Liver (tissue), 9 donors: ENCODE data around the gene CGB2. TPM values are rescaled to one million over a fixed set of nuclear protein-coding genes. Genes with fewer than 3 reads are reported as not detected.

ENCODE experiments used
- DNase-seq: peaks from one replicate; pipeline ENCODE4 v3.0.0-alpha.2; 2017; ENCODE audit warnings: low spot score
- H3K27ac ChIP-seq, 2 donors: one replicate each; pipeline ENCODE4 v1.7.0; 2013; ENCODE audit warnings: inconsistent platforms in 2 of 2, low read length in 2 of 2, control low read depth in 1 of 2, low read depth in 1 of 2, mild to moderate bottlenecking in 1 of 2
- H3K27me3 ChIP-seq, 4 donors: one replicate each; pipeline versions ENCODE4 v1.6.1 to v1.7.0; 2013; ENCODE audit warnings: low read length in 3 of 4, inconsistent platforms in 1 of 4, mild to moderate bottlenecking in 1 of 4, moderate library complexity in 1 of 4; ENCODE audit not compliant: control insufficient read depth in 4 of 4, insufficient read depth in 4 of 4
- H3K36me3 ChIP-seq, 4 donors: one replicate each; pipeline versions ENCODE4 v1.6.1 to v1.7.0; 2013; ENCODE audit warnings: low read length in 3 of 4, mild to moderate bottlenecking in 3 of 4, low read depth in 1 of 4, moderate library complexity in 1 of 4; ENCODE audit not compliant: control insufficient read depth in 4 of 4, insufficient read depth in 3 of 4
- H3K4me1 ChIP-seq, 4 donors: one replicate each; pipeline versions ENCODE4 v1.6.1 to v1.7.0; 2013; ENCODE audit warnings: low read length in 3 of 4, mild to moderate bottlenecking in 3 of 4, moderate library complexity in 1 of 4; ENCODE audit not compliant: control insufficient read depth in 4 of 4, insufficient read depth in 4 of 4
- H3K4me3 ChIP-seq, 3 donors: one replicate each; pipeline versions ENCODE4 v1.6.1 to v1.7.0; 2013; ENCODE audit warnings: low read length in 3 of 3, control low read depth in 1 of 3, low read depth in 1 of 3, mild to moderate bottlenecking in 1 of 3
- H3K9ac ChIP-seq, 2 donors: one replicate each; pipeline ENCODE4 v1.7.0; 2013; ENCODE audit warnings: low read length in 2 of 2, mild to moderate bottlenecking in 2 of 2, moderate library complexity in 2 of 2, control low read depth in 1 of 2, low read depth in 1 of 2
- H3K9me3 ChIP-seq, 4 donors: one replicate each; pipeline versions ENCODE4 v1.6.1 to v1.7.0; 2013; ENCODE audit warnings: low read length in 3 of 4; ENCODE audit not compliant: control insufficient read depth in 4 of 4
- ATF3 ChIP-seq: IDR thresholded peaks from 2 replicates; pipeline ENCODE4 v1.6.1; 2016; ENCODE audit warnings: antibody characterized with exemption
- EGR1 ChIP-seq, 2 donors: IDR thresholded peaks; 2 replicates each; pipeline ENCODE4 v1.6.1; 2016 to 2018; ENCODE audit warnings: antibody characterized with exemption in 2 of 2, low read depth in 2 of 2
- FOXA1 ChIP-seq: IDR thresholded peaks from 2 replicates; pipeline ENCODE4 v1.6.1; 2016; ENCODE audit warnings: antibody characterized with exemption
- FOXA2 ChIP-seq: IDR thresholded peaks from 2 replicates; pipeline ENCODE4 v1.6.1; 2016; ENCODE audit warnings: antibody characterized with exemption
- GABPA ChIP-seq, 2 donors: IDR thresholded peaks in 1 of 2; conservative IDR thresholded peaks in 1 of 2; 2 replicates each; pipeline ENCODE4 v1.6.1; 2016; ENCODE audit warnings: antibody characterized with exemption in 2 of 2, mild to moderate bottlenecking in 1 of 2, moderate library complexity in 1 of 2
- HNF4A ChIP-seq, 2 donors: conservative IDR thresholded peaks; 2 replicates each; pipeline ENCODE4 v1.6.1; 2016; ENCODE audit warnings: antibody characterized with exemption in 2 of 2, mild to moderate bottlenecking in 2 of 2
- HNF4G ChIP-seq: IDR thresholded peaks from 2 replicates; pipeline ENCODE4 v1.6.1; 2016; ENCODE audit warnings: antibody characterized with exemption
- JUND ChIP-seq, 2 donors: IDR thresholded peaks; 2 replicates each; pipeline ENCODE4 v1.6.1; 2016; ENCODE audit warnings: antibody characterized with exemption in 2 of 2
- NR2F2 ChIP-seq: IDR thresholded peaks from 2 replicates; pipeline ENCODE4 v1.6.1; 2016; ENCODE audit warnings: antibody characterized with exemption
- RAD21 ChIP-seq, 2 donors: IDR thresholded peaks; 2 replicates each; pipeline ENCODE4 v1.6.1; 2016; ENCODE audit warnings: antibody characterized with exemption in 2 of 2, mild to moderate bottlenecking in 2 of 2
- REST ChIP-seq: IDR thresholded peaks from 2 replicates; pipeline ENCODE4 v1.6.1; 2016; ENCODE audit warnings: antibody characterized with exemption, mild to moderate bottlenecking
- RXRA ChIP-seq, 2 donors: IDR thresholded peaks; 2 replicates each; pipeline ENCODE4 v1.6.1; 2017 to 2018; ENCODE audit warnings: antibody characterized with exemption in 2 of 2, mild to moderate bottlenecking in 1 of 2
- SP1 ChIP-seq: IDR thresholded peaks from 2 replicates; pipeline ENCODE4 v1.6.1; 2018; ENCODE audit warnings: antibody characterized with exemption, mild to moderate bottlenecking
- TAF1 ChIP-seq: conservative IDR thresholded peaks from 2 replicates; pipeline ENCODE4 v1.6.1; 2016; ENCODE audit warnings: antibody characterized with exemption, mild to moderate bottlenecking
- YY1 ChIP-seq: IDR thresholded peaks from 2 replicates; pipeline ENCODE4 v1.6.1; 2016; ENCODE audit warnings: antibody characterized with exemption, mild to moderate bottlenecking
- WGBS: extraction: QIAGEN DNeasy Blood & Tissue Kit; methylation state at CpG from one replicate; pipeline ENCODE4 v1.1.7; 2013; 5-methylcytosine and 5-hydroxymethylcytosine counted together
- polyA plus RNA-seq, 2 donors: library from polyadenylated mRNA; stranded (reverse) in 1 of 2; unstranded in 1 of 2; fragments of 200-250 nt in 1 of 2; fragments of >200 nt in 1 of 2; fragmentation: Nextera tagmentation in 1 of 2; extraction: Ambion mirVana in 1 of 2; gene quantifications; one replicate each; pipeline versions ENCODE4 v1.2.1 to v1.2.3, GENCODE V29; 2013 to 2015
- total RNA-seq, 2 donors: library from RNA; depleted of rRNA; stranded (reverse); fragments of >200 nt; gene quantifications; one replicate each; pipeline ENCODE4 v1.2.3, GENCODE V29; 2014
- TF ChIP-seq, protein P1 (sequence below): IDR thresholded peaks from 2 replicates; pipeline ENCODE4 v1.6.1; 2016; ENCODE audit warnings: antibody characterized with exemption
- TF ChIP-seq, protein P2 (sequence below): fragments of 150-350 bp; IDR thresholded peaks from 2 replicates; pipeline ENCODE4 v1.5.1; 2017; ENCODE audit warnings: improper control_type of control experiment, low read depth, low read length; ENCODE audit not compliant: missing input control
- TF ChIP-seq, protein P3 (sequence below): IDR thresholded peaks from 2 replicates; pipeline ENCODE4 v1.6.1; 2016; ENCODE audit warnings: antibody characterized with exemption
- donor health status: healthy.
- donor health status: healthy.
- donor health status: healthy.
- donor health status: healthy.
- donor health status: healthy.

CGB2 gene
- total and polyA plus RNA-seq, 4 donors: not detected

DNA sequence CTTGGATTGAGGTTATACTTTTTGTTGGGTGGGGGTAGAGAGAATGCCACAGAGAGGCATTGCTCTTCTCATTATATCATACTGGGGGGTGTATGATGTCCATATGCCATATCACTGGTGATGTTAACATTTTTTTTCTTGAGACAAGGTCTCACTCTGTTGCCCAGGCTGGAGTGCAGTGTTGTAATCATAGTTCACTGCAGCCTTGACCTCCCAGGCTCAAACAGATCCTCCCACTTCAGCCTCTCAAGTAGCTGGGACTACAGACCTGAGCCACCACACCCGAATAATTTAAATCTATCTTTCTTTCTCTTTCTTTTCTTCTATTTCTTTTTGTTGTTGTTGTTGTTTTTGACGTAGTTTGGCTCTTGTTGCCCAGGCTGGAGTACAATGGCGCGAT lies 48.7 kb downstream of the CGB2 start:
- no peak overlapping the region for H3K4me3 ChIP-seq
- H3K9me3 ChIP-seq: no peaks in the 10 kb centered on the region
- H3K4me1 ChIP-seq: peaks cover 0 to 4% (median 4%) of the 10 kb centered on the region in 4 donors
- no peaks in the 10 kb centered on the region for H3K36me3 ChIP-seq
- H3K27ac ChIP-seq: no peak overlapping the region
- no peaks in the 10 kb centered on the region for H3K27me3 ChIP-seq
- TF ChIP-seq YY1 (no peak), ATF3 (no peak), NR2F2 (no peak), EGR1 (IDR thresholded peaks at IDR 0.05; ENCODE audit: low read depth in 2 of 2) (no peak), RAD21 (IDR thresholded peaks at IDR 0.05) (no peak), HNF4G (no peak), JUND (IDR thresholded peaks at IDR 0.05) (no peak), GABPA (IDR thresholded peaks at IDR 0.05 in 1 of 2, conservative IDR thresholded peaks at IDR 0.05 in 1 of 2) (no peak), RXRA (IDR thresholded peaks at IDR 0.05) (no peak), REST (no peak), FOXA2 (no peak), TAF1 (no peak), HNF4A (conservative IDR thresholded peaks at IDR 0.05) (no peak)
- TF ChIP-seq, protein P1, sequence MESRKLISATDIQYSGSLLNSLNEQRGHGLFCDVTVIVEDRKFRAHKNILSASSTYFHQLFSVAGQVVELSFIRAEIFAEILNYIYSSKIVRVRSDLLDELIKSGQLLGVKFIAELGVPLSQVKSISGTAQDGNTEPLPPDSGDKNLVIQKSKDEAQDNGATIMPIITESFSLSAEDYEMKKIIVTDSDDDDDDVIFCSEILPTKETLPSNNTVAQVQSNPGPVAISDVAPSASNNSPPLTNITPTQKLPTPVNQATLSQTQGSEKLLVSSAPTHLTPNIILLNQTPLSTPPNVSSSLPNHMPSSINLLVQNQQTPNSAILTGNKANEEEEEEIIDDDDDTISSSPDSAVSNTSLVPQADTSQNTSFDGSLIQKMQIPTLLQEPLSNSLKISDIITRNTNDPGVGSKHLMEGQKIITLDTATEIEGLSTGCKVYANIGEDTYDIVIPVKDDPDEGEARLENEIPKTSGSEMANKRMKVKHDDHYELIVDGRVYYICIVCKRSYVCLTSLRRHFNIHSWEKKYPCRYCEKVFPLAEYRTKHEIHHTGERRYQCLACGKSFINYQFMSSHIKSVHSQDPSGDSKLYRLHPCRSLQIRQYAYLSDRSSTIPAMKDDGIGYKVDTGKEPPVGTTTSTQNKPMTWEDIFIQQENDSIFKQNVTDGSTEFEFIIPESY: no peak
- TF ChIP-seq, protein P2, sequence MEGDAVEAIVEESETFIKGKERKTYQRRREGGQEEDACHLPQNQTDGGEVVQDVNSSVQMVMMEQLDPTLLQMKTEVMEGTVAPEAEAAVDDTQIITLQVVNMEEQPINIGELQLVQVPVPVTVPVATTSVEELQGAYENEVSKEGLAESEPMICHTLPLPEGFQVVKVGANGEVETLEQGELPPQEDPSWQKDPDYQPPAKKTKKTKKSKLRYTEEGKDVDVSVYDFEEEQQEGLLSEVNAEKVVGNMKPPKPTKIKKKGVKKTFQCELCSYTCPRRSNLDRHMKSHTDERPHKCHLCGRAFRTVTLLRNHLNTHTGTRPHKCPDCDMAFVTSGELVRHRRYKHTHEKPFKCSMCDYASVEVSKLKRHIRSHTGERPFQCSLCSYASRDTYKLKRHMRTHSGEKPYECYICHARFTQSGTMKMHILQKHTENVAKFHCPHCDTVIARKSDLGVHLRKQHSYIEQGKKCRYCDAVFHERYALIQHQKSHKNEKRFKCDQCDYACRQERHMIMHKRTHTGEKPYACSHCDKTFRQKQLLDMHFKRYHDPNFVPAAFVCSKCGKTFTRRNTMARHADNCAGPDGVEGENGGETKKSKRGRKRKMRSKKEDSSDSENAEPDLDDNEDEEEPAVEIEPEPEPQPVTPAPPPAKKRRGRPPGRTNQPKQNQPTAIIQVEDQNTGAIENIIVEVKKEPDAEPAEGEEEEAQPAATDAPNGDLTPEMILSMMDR: no peak
- TF ChIP-seq, protein P3, sequence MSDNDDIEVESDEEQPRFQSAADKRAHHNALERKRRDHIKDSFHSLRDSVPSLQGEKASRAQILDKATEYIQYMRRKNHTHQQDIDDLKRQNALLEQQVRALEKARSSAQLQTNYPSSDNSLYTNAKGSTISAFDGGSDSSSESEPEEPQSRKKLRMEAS: no peak
- WGBS: 89% methylated on average over 4 of the region's 4 CpGs
- H3K9ac ChIP-seq: no peak overlapping the region
- no peak for DNase-seq

GRCh38 chr19:49081273-49081672 lies 49.6 kb downstream of the CGB2 start:
- WGBS: 92% methylated on average over 1 of the region's 1 CpG
- no peak overlapping the region for H3K27ac ChIP-seq

More at GRCh38 chr19:49081273-49081672, 49.6 kb downstream of the CGB2 start:
- Histone ChIP-seq H3K9ac (no peak overlapping the region), H3K9me3 (no peaks in the 10 kb centered on the region), H3K36me3 (no peaks in the 10 kb centered on the region), H3K4me1 (peaks cover 4 to 10% (median 6%) of the 10 kb centered on the region in 4 donors), H3K4me3 (no peak overlapping the region), H3K27me3 (no peaks in the 10 kb centered on the region)
- no peak for DNase-seq
- TF ChIP-seq JUND (IDR thresholded peaks at IDR 0.05) (no peak), SP1 (no peak), REST (no peak), FOXA1 (no peak)
- TF ChIP-seq, protein P2: no peak
- TF ChIP-seq, protein P3: no peak
